HEK293 (cell line): ENCODE results near the gene KLHL30.

Experiments
- FEZF1 ChIP-seq: fragments of 450-650 bp; formaldehyde crosslinking; IDR thresholded peaks from 2 replicates; pipeline ENCODE4 v1.5.1; 2016; ENCODE audit warnings: missing biosample characterization, missing genetic modification characterization
- HOXC10 ChIP-seq: sonication (generic); formaldehyde crosslinking; IDR thresholded peaks from 2 replicates; pipeline ENCODE4 v1.8.1; 2023; ENCODE audit warnings: mild to moderate bottlenecking, missing genetic modification reagents
- KLF8 ChIP-seq: fragments of 450-650 bp; formaldehyde crosslinking; IDR thresholded peaks from 2 replicates; pipeline ENCODE4 v1.5.1; 2016; ENCODE audit warnings: missing biosample characterization, missing genetic modification characterization
- MYNN ChIP-seq: fragments of 450-650 bp; formaldehyde crosslinking; IDR thresholded peaks from 2 replicates; pipeline ENCODE4 v1.5.1; 2016; ENCODE audit warnings: missing biosample characterization, missing genetic modification characterization, borderline replicate concordance
- ZBTB20 ChIP-seq: fragments of 450-650 bp; formaldehyde crosslinking; IDR thresholded peaks from 2 replicates; pipeline ENCODE4 v1.5.1; 2016; ENCODE audit warnings: missing biosample characterization, missing genetic modification characterization
- ZFHX2 ChIP-seq: fragments of 450-650 bp; formaldehyde crosslinking; conservative IDR thresholded peaks from 2 replicates; pipeline ENCODE4 v1.5.1; 2016; ENCODE audit warnings: missing biosample characterization, missing genetic modification characterization
- ZIC2 ChIP-seq: fragments of 450-650 bp; formaldehyde crosslinking; IDR thresholded peaks from 2 replicates; pipeline ENCODE4 v1.5.1; 2016; ENCODE audit warnings: missing biosample characterization, missing genetic modification characterization
- ZNF10 ChIP-seq: fragments of 450-650 bp; formaldehyde crosslinking; IDR thresholded peaks from 2 replicates; pipeline ENCODE4 v1.5.1; 2017; ENCODE audit warnings: missing biosample characterization, missing genetic modification characterization
- ZNF133 ChIP-seq: fragments of 450-650 bp; formaldehyde crosslinking; IDR thresholded peaks from 2 replicates; pipeline ENCODE4 v1.5.1; 2016; ENCODE audit warnings: missing biosample characterization, missing genetic modification characterization
- ZNF140 ChIP-seq: fragments of 450-650 bp; formaldehyde crosslinking; IDR thresholded peaks from 2 replicates; pipeline ENCODE4 v1.5.1; 2016; ENCODE audit warnings: missing biosample characterization, missing genetic modification characterization
- ZNF157 ChIP-seq: fragments of 450-650 bp; formaldehyde crosslinking; IDR thresholded peaks from 2 replicates; pipeline ENCODE4 v1.5.1; 2016; ENCODE audit warnings: missing biosample characterization, missing genetic modification characterization
- ZNF202 ChIP-seq: fragments of 450-650 bp; formaldehyde crosslinking; IDR thresholded peaks from 2 replicates; pipeline ENCODE4 v1.5.1; 2016; ENCODE audit warnings: missing biosample characterization, missing genetic modification characterization, borderline replicate concordance
- ZNF211 ChIP-seq: fragments of 450-650 bp; formaldehyde crosslinking; IDR thresholded peaks from 2 replicates; pipeline ENCODE4 v1.5.1; 2016; ENCODE audit warnings: low read depth, missing biosample characterization, missing genetic modification characterization
- ZNF223 ChIP-seq: fragments of 450-650 bp; formaldehyde crosslinking; IDR thresholded peaks from 2 replicates; pipeline ENCODE4 v1.5.1; 2016; ENCODE audit warnings: missing biosample characterization, missing genetic modification characterization
- ZNF248 ChIP-seq: fragments of 450-650 bp; formaldehyde crosslinking; IDR thresholded peaks from 2 replicates; pipeline ENCODE4 v1.5.1; 2017; ENCODE audit warnings: missing biosample characterization, missing genetic modification characterization
- ZNF324 ChIP-seq: fragments of 450-650 bp; formaldehyde crosslinking; IDR thresholded peaks from 2 replicates; pipeline ENCODE4 v1.5.1; 2016; ENCODE audit warnings: missing biosample characterization, missing genetic modification characterization
- ZNF37A ChIP-seq: fragments of 450-650 bp; IDR thresholded peaks from 2 replicates; pipeline ENCODE4 v1.5.1; 2018; ENCODE audit warnings: missing biosample characterization, missing genetic modification characterization
- ZNF530 ChIP-seq: fragments of 450-650 bp; formaldehyde crosslinking; IDR thresholded peaks from 2 replicates; pipeline ENCODE4 v1.5.1; 2016; ENCODE audit warnings: low read depth, missing biosample characterization, missing genetic modification characterization
- ZNF561 ChIP-seq: fragments of 450-650 bp; IDR thresholded peaks from 2 replicates; pipeline ENCODE4 v1.5.1; 2018; ENCODE audit warnings: missing biosample characterization, missing genetic modification characterization, borderline replicate concordance
- ZNF792 ChIP-seq: fragments of 450-650 bp; formaldehyde crosslinking; IDR thresholded peaks from 2 replicates; pipeline ENCODE4 v1.5.1; 2016; ENCODE audit warnings: missing biosample characterization, missing genetic modification characterization
- TF ChIP-seq, protein P1 (sequence below): fragments of 450-650 bp; formaldehyde crosslinking; IDR thresholded peaks from 2 replicates; pipeline ENCODE4 v1.5.1; 2017; ENCODE audit warnings: missing biosample characterization, missing genetic modification characterization
- TF ChIP-seq, protein P2 (sequence below): fragments of 450-650 bp; formaldehyde crosslinking; IDR thresholded peaks from 2 replicates; pipeline ENCODE4 v1.5.1; 2016; ENCODE audit warnings: missing biosample characterization, missing genetic modification characterization
- TF ChIP-seq, protein P3 (sequence below): fragments of 450-650 bp; formaldehyde crosslinking; IDR thresholded peaks from 2 replicates; pipeline ENCODE4 v1.5.1; 2016; ENCODE audit warnings: missing biosample characterization, missing genetic modification characterization
- TF ChIP-seq, protein P4 (sequence below): fragments of 450-650 bp; formaldehyde crosslinking; IDR thresholded peaks from 2 replicates; pipeline ENCODE4 v1.5.1; 2016; ENCODE audit warnings: missing biosample characterization, missing genetic modification characterization
- TF ChIP-seq, protein P5 (sequence below): fragments of 450-650 bp; formaldehyde crosslinking; conservative IDR thresholded peaks from 2 replicates; pipeline ENCODE4 v1.5.1; 2016; ENCODE audit warnings: low read depth, missing biosample characterization, missing genetic modification characterization
- TF ChIP-seq, protein P6 (sequence below): IDR thresholded peaks from 2 replicates; pipeline ENCODE4 v1.6.1; 2011; ENCODE audit warnings: mild to moderate bottlenecking, low read depth, low read length, borderline replicate concordance

The KLHL30 gene

DNA sequence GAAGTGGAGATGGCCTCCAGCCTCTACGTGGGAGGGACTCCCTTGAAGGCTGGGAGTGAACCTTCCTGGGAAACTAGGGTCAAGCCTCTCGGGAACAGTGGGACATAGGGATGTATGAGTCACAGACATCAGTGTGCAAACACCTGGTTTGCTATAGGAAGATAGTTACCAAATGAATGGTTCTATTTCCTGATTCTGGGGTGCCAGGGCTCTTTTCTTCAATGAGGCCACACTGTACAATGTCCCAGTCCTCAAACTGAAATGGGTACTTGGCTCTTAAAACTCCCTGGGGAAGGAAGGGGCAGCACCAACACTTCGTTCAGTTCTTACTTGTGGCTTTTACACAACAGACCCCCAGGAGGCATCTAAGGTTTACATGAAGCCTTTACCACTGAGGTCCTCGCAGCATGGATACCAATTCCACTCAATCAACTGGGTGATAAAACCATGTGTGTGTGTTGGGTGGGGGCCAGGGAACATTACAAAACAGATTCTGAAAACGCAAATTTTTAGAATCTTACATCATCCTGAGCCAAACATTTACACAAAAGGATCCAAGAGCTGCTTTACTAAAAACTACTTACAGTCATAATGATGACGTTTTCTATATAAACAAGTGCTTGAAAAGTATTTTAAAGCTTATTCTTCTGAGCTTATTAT is 30.7 kb downstream of the KLHL30 start (continued):
- TF ChIP-seq, protein P1, sequence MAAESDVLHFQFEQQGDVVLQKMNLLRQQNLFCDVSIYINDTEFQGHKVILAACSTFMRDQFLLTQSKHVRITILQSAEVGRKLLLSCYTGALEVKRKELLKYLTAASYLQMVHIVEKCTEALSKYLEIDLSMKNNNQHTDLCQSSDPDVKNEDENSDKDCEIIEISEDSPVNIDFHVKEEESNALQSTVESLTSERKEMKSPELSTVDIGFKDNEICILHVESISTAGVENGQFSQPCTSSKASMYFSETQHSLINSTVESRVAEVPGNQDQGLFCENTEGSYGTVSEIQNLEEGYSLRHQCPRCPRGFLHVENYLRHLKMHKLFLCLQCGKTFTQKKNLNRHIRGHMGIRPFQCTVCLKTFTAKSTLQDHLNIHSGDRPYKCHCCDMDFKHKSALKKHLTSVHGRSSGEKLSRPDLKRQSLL = no peak
- TF ChIP-seq ZFHX2 (peak; percentile 33; the same call in 1 of the 2 replicates), ZNF133 (tag by site-specific recombination) (no peak), ZNF561 (tag by site-specific recombination) (peak; percentile 63; the same call in 1 of the 2 replicates), FEZF1 (tag by site-specific recombination) (peak; percentile 76), ZNF202 (tag by site-specific recombination) (no peak), ZNF223 (tag by site-specific recombination) (no peak), ZNF211 (tag by site-specific recombination) (no peak), ZNF140 (tag by site-specific recombination) (no peak), ZNF157 (no peak), HOXC10 (CRISPR knock-in tag) (no peak), ZBTB20 (tag by site-specific recombination) (peak; percentile 88), ZNF37A (tag by site-specific recombination) (no peak), ZIC2 (tag by site-specific recombination) (peak; percentile 88), KLF8 (tag by site-specific recombination) (0 out of 2 replicates have a peak, but pooled peaks have one; percentile 16), ZNF530 (tag by site-specific recombination) (no peak), ZNF10 (tag by site-specific recombination) (0 out of 2 replicates have a peak, but pooled peaks have one; percentile 36), ZNF248 (no peak), ZNF792 (tag by site-specific recombination) (no peak), MYNN (tag by site-specific recombination) (no peak), ZNF324 (tag by site-specific recombination) (0 out of 2 replicates have a peak, but pooled peaks have one; percentile 23)
- TF ChIP-seq, protein P2, sequence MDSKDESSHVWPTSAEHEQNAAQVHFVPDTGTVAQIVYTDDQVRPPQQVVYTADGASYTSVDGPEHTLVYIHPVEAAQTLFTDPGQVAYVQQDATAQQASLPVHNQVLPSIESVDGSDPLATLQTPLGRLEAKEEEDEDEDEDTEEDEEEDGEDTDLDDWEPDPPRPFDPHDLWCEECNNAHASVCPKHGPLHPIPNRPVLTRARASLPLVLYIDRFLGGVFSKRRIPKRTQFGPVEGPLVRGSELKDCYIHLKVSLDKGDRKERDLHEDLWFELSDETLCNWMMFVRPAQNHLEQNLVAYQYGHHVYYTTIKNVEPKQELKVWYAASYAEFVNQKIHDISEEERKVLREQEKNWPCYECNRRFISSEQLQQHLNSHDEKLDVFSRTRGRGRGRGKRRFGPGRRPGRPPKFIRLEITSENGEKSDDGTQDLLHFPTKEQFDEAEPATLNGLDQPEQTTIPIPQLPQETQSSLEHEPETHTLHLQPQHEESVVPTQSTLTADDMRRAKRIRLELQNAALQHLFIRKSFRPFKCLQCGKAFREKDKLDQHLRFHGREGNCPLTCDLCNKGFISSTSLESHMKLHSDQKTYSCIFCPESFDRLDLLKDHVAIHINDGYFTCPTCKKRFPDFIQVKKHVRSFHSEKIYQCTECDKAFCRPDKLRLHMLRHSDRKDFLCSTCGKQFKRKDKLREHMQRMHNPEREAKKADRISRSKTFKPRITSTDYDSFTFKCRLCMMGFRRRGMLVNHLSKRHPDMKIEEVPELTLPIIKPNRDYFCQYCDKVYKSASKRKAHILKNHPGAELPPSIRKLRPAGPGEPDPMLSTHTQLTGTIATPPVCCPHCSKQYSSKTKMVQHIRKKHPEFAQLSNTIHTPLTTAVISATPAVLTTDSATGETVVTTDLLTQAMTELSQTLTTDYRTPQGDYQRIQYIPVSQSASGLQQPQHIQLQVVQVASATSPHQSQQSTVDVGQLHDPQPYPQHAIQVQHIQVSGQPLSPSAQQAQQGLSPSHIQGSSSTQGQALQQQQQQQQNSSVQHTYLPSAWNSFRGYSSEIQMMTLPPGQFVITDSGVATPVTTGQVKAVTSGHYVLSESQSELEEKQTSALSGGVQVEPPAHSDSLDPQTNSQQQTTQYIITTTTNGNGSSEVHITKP (tag by site-specific recombination) = peak; percentile 56
- TF ChIP-seq, protein P3, sequence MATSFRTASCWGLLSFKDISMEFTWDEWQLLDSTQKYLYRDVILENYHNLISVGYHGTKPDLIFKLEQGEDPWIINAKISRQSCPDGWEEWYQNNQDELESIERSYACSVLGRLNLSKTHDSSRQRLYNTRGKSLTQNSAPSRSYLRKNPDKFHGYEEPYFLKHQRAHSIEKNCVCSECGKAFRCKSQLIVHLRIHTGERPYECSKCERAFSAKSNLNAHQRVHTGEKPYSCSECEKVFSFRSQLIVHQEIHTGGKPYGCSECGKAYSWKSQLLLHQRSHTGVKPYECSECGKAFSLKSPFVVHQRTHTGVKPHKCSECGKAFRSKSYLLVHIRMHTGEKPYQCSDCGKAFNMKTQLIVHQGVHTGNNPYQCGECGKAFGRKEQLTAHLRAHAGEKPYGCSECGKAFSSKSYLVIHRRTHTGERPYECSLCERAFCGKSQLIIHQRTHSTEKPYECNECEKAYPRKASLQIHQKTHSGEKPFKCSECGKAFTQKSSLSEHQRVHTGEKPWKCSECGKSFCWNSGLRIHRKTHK (tag by site-specific recombination) = no peak
- TF ChIP-seq, protein P4, sequence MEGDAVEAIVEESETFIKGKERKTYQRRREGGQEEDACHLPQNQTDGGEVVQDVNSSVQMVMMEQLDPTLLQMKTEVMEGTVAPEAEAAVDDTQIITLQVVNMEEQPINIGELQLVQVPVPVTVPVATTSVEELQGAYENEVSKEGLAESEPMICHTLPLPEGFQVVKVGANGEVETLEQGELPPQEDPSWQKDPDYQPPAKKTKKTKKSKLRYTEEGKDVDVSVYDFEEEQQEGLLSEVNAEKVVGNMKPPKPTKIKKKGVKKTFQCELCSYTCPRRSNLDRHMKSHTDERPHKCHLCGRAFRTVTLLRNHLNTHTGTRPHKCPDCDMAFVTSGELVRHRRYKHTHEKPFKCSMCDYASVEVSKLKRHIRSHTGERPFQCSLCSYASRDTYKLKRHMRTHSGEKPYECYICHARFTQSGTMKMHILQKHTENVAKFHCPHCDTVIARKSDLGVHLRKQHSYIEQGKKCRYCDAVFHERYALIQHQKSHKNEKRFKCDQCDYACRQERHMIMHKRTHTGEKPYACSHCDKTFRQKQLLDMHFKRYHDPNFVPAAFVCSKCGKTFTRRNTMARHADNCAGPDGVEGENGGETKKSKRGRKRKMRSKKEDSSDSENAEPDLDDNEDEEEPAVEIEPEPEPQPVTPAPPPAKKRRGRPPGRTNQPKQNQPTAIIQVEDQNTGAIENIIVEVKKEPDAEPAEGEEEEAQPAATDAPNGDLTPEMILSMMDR (tag by site-specific recombination) = no peak
- TF ChIP-seq, protein P5, sequence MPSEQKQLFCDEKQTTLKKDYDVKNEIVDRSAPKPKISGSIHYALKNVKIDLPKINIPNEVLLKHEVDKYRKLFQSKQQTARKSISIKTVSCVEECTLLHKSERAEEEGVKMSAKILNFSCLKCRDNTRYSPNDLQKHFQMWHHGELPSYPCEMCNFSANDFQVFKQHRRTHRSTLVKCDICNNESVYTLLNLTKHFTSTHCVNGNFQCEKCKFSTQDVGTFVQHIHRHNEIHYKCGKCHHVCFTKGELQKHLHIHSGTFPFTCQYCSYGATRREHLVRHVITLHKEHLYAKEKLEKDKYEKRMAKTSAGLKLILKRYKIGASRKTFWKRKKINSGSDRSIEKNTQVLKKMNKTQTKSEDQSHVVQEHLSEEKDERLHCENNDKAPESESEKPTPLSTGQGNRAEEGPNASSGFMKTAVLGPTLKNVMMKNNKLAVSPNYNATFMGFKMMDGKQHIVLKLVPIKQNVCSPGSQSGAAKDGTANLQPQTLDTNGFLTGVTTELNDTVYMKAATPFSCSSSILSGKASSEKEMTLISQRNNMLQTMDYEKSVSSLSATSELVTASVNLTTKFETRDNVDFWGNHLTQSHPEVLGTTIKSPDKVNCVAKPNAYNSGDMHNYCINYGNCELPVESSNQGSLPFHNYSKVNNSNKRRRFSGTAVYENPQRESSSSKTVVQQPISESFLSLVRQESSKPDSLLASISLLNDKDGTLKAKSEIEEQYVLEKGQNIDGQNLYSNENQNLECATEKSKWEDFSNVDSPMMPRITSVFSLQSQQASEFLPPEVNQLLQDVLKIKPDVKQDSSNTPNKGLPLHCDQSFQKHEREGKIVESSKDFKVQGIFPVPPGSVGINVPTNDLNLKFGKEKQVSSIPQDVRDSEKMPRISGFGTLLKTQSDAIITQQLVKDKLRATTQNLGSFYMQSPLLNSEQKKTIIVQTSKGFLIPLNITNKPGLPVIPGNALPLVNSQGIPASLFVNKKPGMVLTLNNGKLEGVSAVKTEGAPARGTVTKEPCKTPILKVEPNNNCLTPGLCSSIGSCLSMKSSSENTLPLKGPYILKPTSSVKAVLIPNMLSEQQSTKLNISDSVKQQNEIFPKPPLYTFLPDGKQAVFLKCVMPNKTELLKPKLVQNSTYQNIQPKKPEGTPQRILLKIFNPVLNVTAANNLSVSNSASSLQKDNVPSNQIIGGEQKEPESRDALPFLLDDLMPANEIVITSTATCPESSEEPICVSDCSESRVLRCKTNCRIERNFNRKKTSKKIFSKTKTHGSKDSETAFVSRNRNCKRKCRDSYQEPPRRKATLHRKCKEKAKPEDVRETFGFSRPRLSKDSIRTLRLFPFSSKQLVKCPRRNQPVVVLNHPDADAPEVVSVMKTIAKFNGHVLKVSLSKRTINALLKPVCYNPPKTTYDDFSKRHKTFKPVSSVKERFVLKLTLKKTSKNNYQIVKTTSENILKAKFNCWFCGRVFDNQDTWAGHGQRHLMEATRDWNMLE (tag by site-specific recombination) = no peak
- TF ChIP-seq, protein P6, sequence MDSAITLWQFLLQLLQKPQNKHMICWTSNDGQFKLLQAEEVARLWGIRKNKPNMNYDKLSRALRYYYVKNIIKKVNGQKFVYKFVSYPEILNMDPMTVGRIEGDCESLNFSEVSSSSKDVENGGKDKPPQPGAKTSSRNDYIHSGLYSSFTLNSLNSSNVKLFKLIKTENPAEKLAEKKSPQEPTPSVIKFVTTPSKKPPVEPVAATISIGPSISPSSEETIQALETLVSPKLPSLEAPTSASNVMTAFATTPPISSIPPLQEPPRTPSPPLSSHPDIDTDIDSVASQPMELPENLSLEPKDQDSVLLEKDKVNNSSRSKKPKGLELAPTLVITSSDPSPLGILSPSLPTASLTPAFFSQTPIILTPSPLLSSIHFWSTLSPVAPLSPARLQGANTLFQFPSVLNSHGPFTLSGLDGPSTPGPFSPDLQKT = no peak
